Posterior cingulate gyrus (tissue), 11 donors: ENCODE results near the gene ZNF785.
A peak's percentile ranks its signal among the peaks of the same experiment; 100 is the strongest.

Source experiments
- DNase-seq, 10 donors: peaks; one replicate each; pipeline versions ENCODE4 v3.0.0 to v3.0.0-alpha.2; 2020 to 2021; ENCODE audit warnings: mixed read lengths in 3 of 10
- intact Hi-C: fragments of 100-400 bp; cut with DNase I; formaldehyde crosslinking; loops from one replicate; pipeline ENCODE4 v1.15.1; 2023

The ZNF785 gene

DNA sequence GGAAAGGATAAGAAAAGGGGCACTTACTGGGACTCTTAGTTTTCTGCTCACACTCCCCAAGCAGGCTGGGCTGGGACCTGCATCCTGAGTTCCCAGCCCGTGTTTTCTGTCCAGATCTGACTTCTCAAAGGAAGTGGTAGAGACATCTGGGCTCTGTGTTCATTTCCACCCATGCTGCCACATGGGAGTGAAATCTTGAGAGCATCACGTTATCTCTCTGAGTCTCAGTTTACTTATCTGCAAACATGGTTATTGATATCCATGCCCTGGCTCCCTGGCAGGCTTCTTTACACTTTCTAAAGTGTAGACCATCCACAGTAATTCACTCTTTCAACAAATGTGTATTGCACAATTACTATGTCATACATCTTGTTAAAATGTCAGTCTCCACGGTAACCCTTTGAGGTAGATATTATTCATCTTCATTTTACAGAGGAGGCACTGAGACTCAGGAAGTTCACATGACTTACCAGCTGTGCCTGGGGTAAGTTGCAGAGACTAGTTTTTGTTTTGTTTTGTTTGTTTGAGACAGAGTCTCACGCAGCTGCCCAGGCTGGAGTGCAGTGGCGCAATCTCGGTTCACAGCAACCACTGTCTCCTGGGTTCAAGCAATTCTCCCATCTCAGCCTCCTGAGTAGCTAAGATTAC lies 17.4 kb downstream of the ZNF785 start:
- DNase-seq = peak in 3 of 10 donors; percentile 4 to 24 (median 12)
- intact Hi-C loops = no loop called here

DNA sequence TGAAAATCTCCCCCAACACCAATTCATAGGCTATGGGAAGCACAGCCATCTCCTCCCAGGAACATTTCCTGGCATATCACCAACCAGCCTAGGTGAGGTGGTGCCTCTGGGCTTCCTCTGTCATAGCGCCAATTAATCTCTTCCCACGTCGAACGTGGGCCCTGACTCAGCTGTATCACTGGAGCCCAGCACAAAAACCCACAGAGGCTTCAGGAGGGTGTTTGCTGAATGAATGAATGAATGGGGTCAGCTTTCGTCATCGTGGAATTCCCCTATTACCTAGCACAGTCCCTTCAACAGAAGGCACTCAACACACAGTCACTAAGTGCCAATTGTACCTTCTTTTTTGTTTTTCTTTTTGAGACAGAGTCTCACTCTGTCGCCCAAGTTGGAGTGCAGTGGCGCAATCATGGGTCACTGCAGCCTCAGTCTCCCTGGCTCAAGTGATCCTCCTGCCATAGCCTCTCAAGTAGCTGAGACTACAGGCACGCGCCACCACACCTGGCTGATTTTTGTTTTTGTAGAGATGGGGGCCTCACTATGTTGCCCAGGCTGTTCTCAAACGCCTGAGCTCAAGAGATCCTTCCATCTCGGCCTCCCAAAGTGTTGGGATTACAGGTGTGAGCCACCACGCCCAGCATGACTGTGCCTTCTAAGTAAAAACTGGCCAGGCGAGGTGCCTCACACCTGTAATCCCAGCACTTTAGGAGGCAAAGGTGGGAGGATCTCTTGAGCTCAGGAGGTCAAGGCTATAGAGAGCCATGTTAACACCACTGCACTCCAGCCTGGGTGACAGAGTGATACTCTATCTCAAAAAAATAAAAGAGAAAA lies 18.1 kb downstream of the ZNF785 start:
- peak in 3 of 10 donors; percentile 12 to 28 (median 21) for DNase-seq
- intact Hi-C loops = no loop called here

DNA sequence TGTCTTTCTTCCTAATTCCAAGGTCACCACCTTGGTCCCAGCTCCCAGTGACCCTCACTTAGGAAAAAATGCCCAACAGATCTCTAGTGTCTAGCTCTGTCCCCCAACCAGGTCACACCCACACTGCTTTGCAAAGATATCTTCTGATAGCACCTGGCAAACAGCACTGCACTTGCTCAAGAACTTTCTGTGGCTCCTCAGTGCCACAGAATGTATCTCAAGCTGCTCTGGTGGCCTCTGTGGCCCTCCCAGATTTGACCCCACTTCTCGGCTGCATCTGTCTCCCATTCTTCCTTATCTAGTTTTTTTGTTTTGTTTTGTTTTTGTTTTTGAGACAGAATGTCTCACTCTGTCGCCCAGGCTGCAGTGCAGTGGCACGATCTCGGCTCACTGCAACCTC lies 19.0 kb downstream of the ZNF785 start:
- intact Hi-C loops = no loop called here
- peak in 1 of 10 donors; percentile 21 for DNase-seq

DNA sequence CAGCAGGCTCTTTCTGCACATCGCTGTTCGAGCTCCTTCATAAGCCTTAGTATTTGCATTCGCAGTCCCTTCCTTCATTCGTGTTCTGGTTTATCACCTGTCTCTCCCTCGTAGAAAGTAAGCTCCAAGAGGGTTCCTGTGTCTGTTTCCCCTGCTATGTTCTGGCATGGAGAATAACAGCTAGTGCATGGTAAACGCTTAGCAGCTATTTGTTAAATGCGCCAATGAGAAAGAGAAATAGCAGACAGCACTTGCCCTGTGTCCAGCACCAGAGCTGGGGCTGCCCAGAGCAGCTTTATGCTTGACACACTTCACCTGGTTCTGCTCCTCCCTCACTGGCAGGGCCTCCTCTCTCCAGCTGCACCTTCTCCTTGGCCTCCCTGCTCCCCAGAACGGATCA lies 19.5 kb downstream of the ZNF785 start:
- intact Hi-C loops = no loop called here
- peak in 2 of 10 donors; percentile 16 to 59 for DNase-seq

DNA sequence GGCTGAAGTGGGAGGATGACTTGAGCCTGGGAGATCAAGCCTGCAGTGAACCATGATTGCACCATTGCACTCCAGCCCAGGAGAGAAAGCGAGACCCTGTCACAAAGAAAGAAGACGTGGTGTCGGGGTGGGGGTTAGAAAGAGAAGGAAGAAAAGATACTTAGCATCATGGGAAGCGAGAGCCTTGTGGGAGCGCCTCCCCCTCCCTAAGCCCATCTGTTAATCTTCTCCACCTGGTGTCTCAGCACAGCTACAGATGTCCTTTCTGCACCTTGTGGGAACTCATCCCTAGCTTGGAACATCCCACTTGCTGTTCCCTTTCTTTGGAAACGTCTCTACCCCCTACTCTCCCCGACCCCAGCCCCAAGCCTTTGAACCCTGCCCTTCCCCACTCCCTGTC lies 20.0 kb downstream of the ZNF785 start:
- intact Hi-C loops = no loop called here

DNA sequence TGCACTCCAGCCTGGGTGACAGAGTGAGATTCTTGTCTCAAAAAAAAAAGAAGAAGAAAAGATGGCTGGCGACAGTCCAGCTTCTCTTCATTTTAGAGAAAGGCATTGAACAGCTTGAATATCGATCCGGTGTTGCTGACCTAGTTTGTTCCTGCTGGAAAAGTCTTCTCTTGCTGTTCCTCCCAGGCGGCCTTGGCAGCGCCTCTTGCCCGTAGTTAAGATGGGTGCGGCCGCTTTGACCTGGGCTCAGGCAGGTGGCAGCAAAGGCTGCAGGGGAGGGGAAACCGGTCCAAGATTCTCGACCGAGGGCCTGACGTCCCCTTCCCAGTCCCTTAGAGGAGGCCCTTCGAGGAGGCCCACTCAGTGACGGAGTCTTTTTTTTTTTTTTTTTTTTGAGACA lies 23.5 kb downstream of the ZNF785 start:
- peak in 1 of 10 donors; percentile 59 for DNase-seq
- intact Hi-C loops = no loop called here

More for the DNA sequence above, 20.0 kb downstream of the ZNF785 start:
- peak in 2 of 10 donors; percentile 30 to 38 for DNase-seq

DNA sequence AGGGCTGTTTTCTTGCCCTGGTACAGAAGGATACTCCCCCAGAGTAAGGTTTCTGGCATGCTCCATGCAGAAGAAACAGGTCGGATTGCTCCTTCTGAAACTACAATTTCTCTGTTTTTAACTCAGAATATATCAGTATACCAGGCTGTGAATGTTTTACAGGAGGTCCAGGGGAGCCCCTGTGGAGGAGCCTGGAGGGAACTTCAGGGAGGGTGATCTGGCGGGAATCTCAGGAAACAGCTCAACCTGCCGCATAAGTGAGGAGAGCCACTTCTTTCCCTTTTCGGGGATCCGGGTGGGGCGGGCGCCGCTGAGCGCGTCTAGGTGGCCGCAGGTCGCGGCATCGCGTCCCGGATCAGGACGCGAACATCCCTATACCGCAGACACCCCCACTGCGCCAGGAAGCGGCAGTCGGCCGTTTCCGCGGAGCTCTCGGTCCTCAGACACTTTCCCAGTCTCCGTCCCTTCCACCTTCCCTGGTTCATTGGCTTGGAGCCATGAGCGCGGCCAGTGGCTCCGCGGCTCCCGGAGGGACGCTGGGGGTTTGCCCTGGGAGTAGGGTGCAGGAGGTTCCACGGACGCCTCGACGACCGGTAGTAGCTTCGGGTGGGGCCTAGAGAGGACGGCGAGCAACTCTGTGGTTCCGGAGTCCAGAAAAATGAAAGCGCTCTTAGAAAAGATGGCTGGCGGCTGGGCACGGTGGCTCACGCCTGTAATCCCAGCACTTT lies 24.2 kb downstream of the ZNF785 start:
- DNase-seq = peak in 2 of 10 donors; percentile 80 to 86

DNA sequence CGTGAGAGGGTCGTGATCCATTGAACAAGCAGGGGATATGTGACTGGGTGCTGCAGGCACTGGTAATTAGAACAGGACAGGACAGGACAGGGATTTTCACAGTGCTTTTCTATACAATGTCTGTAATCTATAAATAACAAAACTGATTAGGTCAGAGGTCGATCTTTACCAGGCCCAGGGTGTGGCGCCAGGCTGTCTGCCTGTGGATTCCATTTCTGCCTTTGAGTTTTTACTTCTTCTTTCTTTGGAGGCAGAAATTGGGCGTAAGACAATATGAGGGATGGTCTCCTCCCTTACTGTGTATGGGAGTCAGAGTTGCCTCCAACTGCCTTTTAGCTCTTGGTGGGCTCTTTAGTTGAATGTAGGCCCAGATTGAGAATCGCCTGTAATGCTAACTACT lies 25.8 kb downstream of the ZNF785 start:
- intact Hi-C loops = loop anchor here (2.0 kb wide), 1 partner anchor 33 kb away; the partner anchor contains the start of gene ZNF768
- peak in 1 of 10 donors; percentile 67 for DNase-seq

More for the DNA sequence above, 24.2 kb downstream of the ZNF785 start:
- intact Hi-C loops = no loop called here

DNA sequence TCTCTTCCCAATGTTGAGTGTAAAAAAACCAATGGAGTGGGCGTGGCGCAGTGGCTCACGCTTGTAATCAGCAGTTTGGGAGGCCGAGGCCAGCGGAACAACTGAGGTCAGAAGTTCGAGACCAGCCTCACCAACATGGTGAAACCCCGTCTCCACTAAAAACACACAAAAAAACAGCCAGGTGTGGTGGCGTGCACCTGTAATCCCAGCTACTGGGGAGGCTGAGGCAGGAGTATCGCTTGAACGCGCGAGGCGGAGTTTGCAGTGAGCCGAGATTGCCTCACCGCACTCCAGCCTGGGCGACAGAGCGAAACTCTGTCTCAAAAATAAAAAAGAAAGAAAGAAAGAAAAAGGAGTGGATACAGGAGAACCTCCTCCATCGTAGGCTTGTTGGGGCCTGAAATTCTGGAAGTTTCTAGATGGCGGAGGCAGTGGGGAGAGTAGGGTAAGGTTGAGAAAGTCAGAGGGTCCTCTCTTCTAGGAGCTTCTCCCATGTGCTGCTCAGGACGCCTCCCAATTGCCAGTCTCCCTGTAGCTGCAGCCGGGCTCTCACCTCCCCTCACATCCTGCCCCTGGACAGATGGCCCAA lies 26.6 kb downstream of the ZNF785 start:
- intact Hi-C loops = loop anchor here (1.0 to 2.0 kb wide), 3 partner anchors 13 to 32 kb away; partner anchors contain the start of gene ZNF768
- peak in 1 of 10 donors; percentile 57 for DNase-seq

DNA sequence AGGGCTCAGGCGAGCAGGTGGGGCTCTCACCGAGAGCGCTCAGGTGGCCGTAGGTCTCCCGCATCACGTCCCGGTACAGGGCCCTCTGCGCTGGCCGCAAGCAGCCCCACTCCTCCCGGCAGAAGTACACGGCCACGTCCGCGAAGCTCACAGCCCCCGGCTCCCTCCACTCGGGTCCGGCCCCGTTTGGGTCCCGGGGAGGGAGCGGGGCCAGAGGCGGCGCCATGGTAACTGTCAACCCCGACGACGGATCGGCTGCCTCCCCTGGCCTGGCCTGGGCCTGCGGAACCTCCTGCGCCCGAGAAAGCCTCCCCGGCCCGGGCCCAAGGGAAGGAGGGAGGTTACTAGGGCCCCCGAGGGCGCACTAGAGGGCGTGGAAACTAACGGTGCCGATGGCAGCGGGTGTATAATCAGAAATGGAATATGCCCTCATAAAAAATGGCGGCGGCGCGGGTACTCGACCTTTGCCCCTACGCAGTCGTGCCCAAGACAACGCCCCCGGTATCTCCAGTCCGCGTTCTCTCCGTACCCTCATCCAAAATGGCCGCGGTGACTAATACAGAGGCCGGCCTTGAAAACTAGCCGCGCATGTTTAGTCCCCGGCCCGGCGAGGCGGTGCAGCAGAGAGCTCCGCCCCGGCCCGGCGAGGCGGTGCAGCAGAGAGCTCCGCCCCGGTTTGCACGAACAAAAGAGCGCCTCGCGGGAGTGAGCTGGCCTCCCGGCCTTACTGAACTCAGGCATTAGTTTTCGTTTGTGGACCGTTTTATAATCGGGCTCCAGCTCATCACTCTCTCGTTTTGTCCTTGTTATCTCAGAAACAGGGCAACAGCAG lies 27.3 kb downstream of the ZNF785 start, which contains the start of gene ZNF764:
Gene ZNF764 (minus strand): TSS at position 418 of the 832 bp plus-strand sequence. CDS start 192 bp downstream, at position 226.
- DNase-seq = peak; percentile 98 to 100 (median 98)
- intact Hi-C loops = loop anchor here (1.0 to 2.0 kb wide), 3 partner anchors 14 to 31 kb away; partner anchors contain the start of gene ZNF768

DNA sequence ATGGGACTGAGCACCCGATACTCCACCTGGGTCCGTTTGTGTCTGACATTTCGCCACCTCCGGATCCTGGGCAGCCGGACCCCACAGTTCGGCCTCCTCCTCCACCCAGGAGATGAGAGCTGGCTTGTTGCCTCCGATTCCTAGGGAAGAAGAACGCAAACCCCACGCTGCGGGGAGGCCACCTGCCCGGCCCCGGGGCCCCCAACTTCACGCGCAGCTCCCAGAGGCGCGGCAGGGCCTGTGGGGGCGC lies 27.9 kb downstream of the ZNF785 start:
- intact Hi-C loops = no loop called here
- DNase-seq = peak in 2 of 10 donors; percentile 8 to 82

DNA sequence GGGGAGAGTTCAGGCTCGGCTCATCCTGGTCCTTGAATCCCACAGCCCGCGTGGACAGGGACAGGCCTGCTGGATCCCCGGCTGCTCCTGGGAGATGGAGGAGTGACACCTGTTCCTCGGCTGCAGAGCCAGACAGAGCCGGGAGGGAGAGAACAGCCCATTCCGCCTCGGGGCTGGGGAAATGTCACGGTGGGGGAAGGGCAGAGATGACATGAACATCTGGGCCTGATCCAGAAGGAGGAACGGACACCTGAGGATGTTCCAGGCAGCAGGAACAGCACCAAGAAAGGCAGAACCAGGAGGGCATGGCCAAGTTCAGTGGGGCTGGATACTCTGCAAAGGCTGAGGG lies 29.4 kb downstream of the ZNF785 start:
- intact Hi-C loops = no loop called here
- peak in 1 of 10 donors; percentile 62 for DNase-seq

DNA sequence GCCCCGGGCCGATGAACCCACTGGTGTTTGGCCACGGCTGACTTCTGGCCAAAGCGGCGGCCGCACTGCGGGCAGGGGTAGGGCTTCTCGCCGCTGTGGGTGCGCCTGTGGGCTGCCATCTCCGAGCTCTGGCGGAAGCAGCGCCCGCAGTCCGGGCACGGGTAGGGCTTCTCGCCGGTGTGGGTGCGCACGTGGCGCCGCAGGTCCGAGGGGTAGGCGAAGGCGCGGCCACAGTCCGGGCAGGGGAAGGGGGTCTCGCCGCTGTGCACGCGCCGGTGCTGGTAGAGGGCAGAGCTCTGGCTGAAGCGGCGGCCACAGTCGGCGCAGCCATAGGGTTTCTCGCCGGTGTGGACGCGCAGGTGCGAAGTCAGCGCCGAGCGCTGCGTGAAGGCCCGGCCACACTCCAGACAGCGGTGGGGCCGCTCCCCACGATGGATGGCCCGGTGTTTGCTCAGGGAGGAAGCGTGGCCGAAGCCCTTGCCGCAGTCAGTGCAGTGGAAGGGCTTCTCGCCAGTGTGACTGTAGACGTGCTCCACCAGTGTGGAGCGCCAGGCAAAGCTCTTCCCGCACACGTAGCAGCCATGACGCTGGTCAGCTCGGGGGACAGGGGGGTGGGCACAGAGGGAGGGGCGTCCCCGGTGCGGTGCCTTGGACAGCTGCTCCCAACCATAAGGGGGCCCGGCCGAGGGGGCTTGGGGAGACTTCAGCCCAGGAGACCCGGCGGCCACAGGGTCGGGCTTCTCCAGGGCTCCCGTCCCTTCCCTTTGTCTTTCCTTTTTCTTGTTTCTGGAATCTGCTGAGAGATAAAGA lies 30.0 kb downstream of the ZNF785 start:
- peak in 1 of 10 donors; percentile 70 for DNase-seq
- intact Hi-C loops = no loop called here

DNA sequence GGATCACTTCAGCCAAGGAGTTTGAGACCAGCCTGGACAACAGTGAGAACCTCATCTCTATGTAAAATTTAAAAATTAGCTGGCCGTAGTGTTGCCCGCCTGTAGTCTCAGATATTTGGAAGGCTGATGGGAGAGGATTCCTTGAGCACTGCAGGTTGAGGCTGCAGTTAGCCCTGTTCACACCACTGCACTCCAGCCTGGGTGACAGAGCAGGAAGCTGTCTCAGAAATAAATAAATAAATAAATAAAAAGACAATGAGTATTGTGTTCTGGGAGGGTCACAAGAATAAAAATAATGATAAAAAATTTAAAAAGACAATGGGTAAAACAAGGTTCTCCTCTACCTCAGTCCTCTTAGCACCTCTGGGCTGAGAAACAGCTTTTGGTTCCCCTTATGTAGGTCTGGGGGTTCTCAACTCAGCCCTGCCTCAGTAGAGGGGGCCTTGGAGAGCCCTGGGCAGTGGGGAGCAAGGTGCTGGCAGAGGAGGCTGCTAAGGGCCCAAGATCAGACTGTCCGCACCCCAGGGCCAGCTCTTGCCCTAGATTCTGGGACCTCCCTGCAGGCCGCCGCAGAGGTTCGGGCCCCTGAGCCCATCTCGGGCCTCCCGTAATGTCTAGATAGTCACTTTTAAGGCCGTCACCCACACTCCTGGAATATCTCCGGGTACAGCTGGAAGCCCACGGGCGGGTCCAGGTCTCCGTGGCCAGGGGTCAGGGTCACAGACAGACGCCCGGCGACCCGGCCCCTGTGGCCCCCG lies 30.8 kb downstream of the ZNF785 start:
- peak in 1 of 10 donors; percentile 27 for DNase-seq
- intact Hi-C loops = no loop called here

DNA sequence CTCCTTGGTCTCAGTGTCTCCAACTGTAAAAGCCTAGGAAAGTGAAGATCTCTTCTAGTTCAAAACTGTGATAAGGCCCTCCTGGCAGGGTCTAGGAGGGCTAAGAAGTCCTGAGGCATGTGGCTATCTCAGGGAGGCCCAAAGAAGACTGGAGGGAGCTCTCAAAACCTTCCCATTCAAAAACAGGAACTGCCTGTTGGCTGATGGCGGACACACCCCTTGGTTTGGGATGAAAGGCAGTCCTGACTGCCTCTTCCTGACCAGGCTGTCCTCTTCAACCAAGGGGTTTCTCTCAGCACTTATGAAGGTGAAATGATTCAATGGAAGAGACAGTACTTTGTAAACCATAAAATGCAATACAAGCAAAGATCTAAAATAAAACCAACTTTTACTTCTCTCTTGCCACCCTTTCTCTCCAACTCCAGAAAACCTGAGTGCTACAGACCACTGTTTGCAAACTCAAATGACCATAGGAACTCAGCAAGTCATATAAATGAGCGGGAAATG lies 32.1 kb downstream of the ZNF785 start:
- DNase-seq = peak in 1 of 10 donors; percentile 3
- intact Hi-C loops = no loop called here

DNA sequence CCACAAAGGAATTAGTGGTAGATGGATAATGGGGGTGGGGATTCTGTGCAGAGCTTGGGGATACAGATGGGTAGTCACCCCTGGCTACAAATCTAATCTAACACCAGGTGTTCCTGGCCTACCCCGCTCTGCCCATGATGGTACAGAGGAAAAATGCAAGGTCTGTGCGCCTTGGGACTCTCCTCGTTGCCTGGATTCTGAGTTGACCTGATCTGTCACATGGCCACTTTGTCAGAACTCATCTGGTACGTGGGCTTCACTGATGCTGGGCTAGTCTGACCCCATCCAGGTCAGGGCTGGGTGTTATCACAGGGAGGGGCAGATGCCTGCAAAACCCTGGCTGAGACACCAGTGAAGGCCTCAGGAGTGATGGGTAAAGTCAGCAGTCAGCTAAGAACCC lies 32.5 kb downstream of the ZNF785 start:
- intact Hi-C loops = no loop called here
- peak in 1 of 10 donors; percentile 25 for DNase-seq

DNA sequence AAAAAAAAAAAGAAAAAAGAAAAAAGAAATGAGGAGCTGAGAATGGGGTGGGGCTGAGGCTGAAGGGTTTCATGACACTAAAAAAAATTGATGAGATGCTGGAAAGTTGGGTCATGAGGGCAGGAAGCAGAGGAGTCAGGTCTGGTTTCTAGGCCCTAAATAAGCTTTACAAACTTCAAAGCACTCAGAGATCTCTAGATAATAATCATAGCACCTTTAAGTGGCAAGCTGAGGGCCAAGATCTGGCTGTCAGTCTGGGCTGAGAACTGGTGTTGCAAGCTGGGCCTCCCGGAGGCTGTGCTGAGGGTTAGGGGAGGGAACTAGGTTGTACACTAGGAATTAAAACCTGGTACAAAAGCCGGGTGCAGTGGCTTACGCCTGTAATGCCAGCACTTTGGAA lies 33.7 kb downstream of the ZNF785 start:
- DNase-seq = peak in 1 of 10 donors; percentile 21
- intact Hi-C loops = no loop called here
